ENCODE measurements around the gene MKRN2OS.

- no peak for TF ChIP-seq POLR2A (IDR thresholded peaks at IDR 0.05)
- TF ChIP-seq CTCF (IDR thresholded peaks at IDR 0.05): no peak
- no peak for TF ChIP-seq POLR2AphosphoS5 (IDR thresholded peaks at IDR 0.05)
- no peak for TF ChIP-seq EP300 (IDR thresholded peaks at IDR 0.05)
Measured at GRCh38 chr3:12490547-12490946, 54.8 kb downstream of the MKRN2OS start.
